ENCODE measurements around the gene SON.

- TF ChIP-seq, protein P1, sequence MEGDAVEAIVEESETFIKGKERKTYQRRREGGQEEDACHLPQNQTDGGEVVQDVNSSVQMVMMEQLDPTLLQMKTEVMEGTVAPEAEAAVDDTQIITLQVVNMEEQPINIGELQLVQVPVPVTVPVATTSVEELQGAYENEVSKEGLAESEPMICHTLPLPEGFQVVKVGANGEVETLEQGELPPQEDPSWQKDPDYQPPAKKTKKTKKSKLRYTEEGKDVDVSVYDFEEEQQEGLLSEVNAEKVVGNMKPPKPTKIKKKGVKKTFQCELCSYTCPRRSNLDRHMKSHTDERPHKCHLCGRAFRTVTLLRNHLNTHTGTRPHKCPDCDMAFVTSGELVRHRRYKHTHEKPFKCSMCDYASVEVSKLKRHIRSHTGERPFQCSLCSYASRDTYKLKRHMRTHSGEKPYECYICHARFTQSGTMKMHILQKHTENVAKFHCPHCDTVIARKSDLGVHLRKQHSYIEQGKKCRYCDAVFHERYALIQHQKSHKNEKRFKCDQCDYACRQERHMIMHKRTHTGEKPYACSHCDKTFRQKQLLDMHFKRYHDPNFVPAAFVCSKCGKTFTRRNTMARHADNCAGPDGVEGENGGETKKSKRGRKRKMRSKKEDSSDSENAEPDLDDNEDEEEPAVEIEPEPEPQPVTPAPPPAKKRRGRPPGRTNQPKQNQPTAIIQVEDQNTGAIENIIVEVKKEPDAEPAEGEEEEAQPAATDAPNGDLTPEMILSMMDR (IDR thresholded peaks at IDR 0.05): no peak
- no peak for TF ChIP-seq POLR2A (IDR thresholded peaks at IDR 0.05)
Measured at GRCh38 chr21:33608559-33608958, 65.7 kb downstream of the SON start.

Data from heart left ventricle (tissue), 13 donors.